SH-SY5Y (cell line): ENCODE results near the gene ZNF32.

Source experiments
- GATA2 ChIP-seq: IDR thresholded peaks from 2 replicates; pipeline ENCODE4 v1.6.1; 2011; ENCODE audit warnings: mild to moderate bottlenecking, low read depth, low read length
- GATA3 ChIP-seq: IDR thresholded peaks from 2 replicates; pipeline ENCODE4 v1.6.1; 2011; ENCODE audit warnings: low read depth, mild to moderate bottlenecking, low read length, moderate library complexity

DNA sequence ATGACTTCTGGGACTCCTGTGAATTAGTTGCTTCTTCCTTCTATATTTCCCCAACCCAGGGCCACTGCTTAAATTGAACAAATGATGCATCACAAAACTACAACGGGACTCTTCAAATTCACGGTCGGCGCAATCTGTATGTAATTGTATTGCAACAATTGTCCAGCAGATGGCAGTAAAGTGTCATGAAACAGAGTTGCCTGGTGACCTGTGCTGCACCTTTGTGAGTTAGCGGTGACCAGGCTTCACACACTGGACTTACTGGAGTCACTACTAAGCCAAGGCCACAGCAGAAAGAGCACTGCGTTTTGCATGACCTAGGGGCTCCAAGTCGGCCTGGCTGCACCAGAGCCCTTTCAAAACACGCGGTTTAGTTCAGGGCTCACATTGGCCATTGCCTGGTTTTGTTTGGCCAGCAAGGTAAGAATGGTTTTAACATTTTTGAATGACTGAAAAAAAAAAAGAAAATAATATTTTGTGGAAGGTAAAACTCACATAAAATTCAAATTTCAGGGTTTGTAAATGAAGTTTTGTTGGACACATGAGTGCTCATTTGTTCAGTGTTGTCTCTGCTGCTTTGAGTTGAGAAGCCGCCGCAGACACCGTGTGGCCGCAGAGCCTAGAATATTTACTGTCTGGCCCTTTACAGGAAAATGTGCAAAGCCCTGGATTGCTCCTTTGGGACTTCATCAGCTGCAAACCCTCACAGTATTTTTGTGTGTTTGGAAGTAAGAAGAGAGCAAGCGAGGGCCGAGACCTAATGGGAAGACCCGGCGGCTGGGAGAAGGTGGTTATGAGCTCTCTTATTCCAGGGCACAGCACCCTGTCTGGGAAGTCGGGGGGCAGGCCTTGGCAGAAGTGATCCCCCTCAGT, 23.2 kb upstream of the ZNF32 start:
- TF ChIP-seq GATA2 (no peak), GATA3 (no peak)
